ENCODE data around the gene FAM241B.

FAM241B gene, protein sequence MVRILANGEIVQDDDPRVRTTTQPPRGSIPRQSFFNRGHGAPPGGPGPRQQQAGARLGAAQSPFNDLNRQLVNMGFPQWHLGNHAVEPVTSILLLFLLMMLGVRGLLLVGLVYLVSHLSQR

DNA sequence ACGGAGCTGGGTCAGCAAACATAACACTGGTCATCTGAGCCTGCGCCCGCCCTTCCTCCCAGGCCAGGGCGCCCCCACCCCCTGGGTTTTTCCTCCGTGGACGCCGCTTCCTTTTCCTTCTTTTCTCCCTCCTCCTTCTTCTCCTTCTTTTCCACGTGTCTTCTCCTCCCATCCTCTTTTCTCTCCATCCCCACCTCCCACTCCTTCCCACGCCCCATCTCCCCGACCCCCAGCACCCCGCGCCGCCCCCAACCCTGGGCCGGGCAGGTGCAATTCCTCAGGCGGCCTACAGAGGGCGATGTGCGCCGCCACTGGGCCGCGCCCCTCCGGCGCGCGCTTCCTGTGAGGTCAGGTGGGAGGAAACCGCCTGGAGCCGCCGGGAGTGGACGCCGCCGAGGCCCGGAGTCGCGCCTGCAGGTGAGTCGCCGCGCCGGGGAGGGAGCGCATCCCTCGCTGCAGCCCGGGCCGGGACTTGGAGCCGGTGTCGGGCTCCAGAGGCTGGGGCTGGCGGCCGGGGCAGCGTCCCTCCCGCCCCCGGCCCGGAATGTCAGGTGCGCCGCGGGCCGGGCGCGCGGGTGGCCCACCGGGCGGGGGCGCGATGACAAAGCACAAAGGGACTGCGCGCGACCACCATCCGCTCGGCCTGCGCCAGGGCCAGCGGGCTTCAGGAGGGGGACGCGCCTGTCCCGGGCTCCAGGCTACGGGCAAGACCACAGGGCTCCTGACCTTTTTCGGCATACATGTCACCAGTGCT, at the start of gene FAM241B:
TSS of gene FAM241B (plus strand) at position 351 of the 754 bp plus-strand sequence. CDS start 1,497 bp downstream, outside the sequence.
- DNase-seq, result peak; percentile 87

DNA sequence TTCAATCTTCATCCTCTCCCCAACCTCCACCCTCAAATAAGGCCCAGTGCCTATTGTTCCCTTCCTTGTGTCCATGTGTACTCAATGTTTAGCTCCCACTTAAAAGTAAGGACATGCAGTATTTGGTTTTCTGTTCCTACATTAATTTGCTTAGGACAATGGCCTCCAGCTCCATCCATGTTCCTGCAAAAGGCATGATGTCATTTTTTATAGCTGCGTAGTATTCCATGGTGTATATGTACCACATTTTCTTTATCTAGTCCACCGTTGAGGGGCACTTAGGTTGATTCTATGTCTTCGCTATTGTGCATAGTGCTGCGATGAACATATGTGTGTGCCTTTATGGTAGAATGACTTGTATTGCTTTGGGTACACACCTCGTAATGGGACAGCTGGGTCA, 49.6 kb upstream of the FAM241B start:
- no peak for DNase-seq

DNA sequence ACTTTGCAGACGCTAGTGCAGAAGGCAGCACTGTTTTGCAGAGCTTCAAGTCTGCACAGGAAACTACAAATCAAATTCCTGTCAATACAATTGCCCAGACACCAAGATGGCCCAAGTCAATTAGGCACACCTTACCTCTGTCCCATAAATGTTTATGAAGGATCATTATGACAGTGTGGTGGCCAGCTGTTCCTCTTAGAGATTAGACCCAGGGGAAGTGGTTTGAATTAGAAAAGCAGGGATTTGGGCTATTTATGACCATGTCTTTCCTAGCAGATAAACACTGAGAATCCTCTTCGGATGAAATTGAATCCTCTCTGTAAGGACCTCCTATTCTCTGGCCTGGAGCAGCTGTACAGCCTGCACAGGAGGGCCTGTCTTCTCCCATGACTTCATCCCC, 46.9 kb upstream of the FAM241B start:
- no peak for DNase-seq

DNA sequence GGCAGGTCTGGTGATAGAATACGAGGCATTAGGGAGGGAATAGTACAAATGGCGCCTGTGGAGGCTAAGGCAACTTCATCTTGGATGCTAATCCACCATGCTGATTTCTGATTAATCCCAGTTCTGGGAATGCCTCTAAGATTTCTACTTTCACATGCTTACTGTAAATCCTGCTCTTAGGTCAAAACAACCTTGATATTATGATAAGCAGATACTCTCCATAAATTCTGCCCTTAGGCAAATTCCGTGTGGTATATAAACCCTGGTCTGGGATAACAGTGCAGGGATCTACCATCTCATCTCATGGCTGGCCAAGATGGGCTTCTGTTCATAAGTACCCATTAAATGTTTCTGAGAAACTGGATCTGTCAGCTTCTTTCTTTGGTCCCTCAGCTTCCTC, 45.4 kb upstream of the FAM241B start:
- no peak for DNase-seq

DNA sequence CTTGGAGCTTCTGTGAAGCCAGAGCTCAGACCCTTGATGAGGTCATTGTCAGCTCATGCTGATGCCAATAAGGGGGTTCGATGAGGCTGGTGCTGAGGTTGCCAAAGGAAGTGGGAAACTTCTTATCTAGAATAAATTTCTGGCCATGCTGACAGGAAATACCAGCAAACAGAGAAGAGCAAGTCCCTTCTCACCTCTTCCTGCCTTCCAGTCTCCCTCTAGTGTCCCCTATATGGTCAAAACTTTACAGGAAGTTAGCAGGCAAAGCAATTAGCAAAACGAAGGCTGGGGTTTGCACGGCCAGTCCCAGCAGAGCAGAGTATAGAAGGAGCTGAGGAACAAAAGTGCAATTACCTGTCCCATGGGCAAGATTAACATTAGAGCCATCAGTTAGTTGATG, 41.7 kb upstream of the FAM241B start:
- no peak for DNase-seq

DNA sequence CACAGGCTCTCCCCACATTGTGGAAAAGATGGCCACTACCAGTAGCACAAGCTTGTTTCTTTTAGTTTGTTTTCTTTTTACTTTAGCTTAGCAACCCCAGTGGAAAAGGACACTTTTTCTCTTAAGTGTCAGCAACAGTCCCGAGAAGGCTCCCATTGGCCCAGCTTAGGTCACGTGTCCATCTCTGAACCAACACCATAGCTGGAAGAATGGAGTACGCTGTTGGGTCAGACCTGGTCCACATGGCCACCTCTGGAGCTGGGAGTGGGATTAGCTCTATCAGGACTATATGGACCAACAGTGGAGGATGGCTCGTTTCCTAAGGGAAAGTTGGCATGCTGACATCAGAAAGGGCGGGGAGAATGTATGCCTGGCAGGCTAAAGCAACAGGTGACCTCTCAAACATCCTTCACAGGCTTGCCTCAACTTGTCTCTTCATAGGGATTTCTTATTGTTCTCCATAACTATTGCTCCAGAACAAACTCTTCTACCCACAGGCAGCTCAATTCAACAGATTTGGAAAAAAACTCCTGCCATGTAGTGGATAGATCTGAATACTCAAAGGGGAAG, 29.2 kb upstream of the FAM241B start:
- DNase-seq, result no peak

DNA sequence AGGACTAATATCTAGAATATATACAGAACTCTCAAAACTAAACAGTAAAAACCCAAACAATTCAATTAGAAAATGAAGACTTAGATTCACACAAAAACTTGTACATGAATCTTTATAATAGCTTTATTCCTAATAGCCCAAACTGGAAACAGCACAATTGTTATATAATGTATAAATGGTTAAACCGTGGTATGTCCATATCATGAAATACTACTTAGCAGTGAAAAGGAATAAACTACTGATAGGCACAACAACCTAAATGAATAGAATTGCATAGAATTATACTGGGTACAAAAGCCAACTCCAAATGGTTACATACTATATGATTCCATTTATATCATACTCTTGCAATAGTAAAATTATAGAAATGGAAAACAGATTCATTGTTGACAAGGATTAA, 21.0 kb upstream of the FAM241B start:
- DNase-seq, result no peak

DNA sequence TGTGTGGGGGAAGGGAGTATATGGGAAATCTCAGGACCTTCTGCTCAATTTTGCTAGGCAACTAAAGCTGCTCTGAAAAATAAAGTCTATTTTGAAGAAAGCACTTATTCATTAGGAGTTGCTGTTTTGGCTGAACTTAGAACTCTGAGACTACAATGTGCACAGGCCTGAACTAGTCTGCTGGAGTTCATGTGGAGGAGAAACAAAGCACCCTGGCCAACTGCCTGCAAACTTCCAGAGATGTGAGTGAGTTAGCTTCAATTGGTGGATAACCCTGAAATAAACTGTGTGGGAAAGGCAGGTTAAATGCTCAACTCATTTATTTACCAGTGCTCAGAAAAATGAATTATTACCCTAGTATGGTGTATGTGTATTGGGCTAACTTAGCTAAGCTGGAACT, 17.3 kb upstream of the FAM241B start:
- DNase-seq, result no peak

DNA sequence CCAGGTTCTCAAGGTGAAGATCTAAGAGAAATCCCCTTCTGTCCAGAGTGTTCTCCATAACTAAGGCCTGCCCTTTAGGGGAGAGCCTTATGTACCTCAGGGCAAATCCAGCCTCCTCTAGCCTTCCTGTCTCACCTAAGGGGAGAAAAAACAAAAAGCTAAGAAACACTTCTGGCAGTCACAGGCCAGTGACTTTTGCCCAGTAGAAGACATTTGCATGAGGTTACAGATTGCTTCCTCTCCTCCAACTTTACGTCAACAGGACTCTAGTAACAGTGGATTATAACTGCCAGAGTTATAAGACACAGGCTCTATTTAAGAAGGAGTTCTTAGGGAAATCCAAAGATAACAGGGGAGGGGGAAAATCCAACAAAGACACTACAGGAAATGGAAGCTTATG, 15.9 kb upstream of the FAM241B start:
- DNase-seq, result no peak

DNA sequence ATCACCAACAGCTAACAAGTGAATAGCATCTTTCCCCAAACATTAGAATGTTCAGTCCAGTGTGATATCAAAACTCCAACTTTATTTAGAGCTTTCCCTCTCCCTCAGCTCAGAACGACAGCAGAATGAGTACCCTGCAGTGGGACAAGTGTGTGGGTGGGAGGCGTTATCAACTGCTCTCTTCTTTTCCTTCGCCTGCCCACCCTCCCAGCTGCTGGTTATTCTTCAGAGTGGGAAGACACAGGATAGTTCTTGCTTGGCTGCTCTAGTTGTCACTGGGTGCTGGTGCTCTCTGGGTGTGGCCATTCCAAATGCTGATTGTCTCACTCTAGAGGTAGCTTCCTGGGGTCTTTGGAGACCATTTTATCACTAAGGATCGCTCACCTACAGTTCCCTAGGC, 13.7 kb upstream of the FAM241B start:
- DNase-seq, result no peak

DNA sequence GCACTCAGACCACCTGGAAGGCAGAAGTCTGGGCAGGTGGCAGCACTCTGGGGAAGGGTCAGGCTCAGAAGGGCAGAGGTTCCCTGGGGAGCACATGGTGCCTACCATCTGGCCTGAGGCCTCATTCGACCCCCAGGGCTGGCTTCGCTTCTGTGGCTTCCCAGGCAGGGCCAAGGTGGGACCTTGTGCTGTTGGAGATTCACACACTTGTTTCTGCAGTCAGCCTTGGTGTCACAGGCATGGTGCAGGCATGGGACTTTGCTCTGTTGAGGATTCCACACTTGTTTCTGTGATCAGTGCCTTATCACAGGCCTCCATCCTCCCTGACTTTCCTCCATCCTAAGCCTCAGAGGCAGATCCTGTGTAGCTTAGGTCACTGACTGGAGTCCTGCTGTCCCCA, 11.3 kb upstream of the FAM241B start:
- DNase-seq, result no peak

DNA sequence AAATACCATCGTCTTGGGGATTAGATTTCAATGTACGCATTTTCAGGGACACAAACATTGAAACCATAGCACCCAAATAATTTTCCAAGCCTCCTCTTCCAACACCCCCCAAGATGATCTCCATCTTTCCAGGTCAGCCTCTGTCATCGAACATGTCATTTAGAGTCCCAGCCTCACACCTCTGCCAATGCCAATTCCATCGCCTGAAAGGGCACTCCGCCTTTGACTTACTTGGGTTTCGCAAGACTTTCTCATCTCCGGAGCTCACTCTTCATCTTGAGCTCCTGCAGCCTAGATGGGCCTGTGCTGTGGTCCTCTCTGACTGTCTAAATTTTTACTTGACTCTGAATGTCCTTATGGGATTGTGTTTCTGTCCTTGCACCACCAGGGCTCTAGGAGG, 10.4 kb upstream of the FAM241B start:
- no peak for DNase-seq

DNA sequence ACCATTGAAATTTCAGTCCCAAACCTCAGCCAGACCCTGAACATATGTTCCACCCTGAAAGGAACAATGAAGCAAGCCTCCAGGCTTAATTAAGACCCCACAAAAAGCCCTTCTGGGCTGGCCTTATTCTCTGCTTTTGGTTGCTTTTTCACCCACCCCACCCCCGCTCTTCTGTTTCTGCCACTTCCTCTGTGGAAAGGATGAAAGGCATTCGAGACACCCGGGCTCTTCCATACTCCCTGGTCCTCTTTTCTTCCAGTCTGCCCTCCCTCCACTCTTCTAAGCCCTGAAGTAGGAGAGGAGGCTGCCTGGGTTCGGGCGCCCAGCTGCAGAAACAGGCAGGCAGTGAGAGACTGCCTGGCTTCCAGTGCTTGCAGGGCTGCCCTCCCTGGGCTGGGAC, 9.4 kb upstream of the FAM241B start:
- no peak for DNase-seq

DNA sequence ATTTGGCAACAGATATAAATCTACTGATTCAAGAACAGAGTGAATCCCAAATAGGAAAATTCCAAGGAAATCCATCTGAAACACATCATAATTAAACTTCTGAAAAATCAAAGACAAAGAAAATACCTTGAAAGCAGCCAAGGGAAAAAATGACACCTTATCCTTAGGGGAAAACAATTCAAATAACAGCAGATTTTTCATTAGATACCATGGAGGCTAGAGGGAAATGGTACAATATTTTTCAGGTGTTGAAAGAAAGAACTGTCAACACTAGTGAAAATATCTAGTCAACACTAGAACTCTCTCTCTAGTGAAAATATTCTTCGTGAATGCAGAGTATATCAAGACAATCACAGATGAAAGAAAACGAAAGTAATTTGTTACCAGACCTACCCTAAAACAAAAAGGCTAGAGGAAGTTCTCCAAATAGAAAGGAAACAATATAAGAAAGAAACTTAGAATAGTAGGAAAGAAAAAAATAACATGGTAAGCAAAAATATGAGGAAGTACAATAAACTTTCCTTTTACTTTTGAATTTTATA, 5.7 kb upstream of the FAM241B start:
- no peak for DNase-seq

DNA sequence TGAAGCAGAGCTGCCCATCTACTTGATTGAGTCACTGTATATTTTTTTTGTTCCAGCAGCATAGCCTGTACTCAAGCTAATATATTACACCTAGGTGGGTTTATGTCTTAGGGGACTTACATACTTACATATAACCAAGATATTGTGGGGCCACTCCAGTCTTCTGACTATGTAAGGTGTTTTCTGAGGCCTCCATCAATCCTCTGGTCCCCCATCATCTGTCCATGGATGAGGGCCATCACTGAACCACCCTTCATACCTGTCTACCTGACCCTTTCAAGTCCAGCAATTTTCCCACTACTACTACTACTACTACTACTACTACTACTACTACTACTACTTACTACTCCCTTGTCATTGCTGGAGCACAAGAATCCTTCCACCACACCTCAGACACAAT, 3.2 kb upstream of the FAM241B start:
- DNase-seq, result no peak

DNA sequence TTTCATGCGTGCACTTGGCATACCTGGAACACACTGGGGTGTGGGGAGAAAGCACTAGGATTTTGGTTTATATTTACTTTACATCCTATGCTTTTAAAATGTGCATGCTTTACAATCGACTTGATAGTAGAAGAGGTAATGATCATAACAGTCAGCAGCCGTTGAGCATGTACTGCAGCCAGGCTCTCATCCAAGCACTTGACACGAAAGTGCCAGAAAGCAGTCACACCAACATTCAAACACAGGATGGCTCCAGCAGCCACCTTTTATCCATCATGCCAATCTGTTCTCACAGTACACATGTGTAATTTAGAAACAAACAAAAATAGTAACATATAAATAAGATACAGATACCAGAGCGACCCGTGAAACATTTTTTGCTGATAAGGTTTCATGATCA, 1.2 kb upstream of the FAM241B start:
- no peak for DNase-seq

DNA sequence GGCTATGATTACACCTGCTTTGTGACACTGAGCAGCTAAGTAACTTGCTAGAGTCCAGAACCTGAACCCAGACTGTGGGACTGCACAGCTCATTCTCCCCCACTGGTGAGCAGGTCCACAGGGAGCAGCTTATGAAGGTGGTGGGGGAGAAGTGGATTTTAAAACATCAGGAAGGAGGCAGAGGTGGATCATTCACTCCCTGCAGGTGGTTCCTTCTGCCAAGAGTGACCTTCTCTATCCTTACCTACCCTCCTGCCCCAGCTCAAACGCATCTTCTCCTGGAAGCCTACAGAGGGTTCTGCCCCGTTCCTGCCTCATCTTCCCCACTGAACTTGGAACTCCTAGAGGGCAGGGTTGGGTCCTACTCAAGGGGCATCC, 539 bp upstream of the FAM241B start:
- DNase-seq, result no peak

DNA sequence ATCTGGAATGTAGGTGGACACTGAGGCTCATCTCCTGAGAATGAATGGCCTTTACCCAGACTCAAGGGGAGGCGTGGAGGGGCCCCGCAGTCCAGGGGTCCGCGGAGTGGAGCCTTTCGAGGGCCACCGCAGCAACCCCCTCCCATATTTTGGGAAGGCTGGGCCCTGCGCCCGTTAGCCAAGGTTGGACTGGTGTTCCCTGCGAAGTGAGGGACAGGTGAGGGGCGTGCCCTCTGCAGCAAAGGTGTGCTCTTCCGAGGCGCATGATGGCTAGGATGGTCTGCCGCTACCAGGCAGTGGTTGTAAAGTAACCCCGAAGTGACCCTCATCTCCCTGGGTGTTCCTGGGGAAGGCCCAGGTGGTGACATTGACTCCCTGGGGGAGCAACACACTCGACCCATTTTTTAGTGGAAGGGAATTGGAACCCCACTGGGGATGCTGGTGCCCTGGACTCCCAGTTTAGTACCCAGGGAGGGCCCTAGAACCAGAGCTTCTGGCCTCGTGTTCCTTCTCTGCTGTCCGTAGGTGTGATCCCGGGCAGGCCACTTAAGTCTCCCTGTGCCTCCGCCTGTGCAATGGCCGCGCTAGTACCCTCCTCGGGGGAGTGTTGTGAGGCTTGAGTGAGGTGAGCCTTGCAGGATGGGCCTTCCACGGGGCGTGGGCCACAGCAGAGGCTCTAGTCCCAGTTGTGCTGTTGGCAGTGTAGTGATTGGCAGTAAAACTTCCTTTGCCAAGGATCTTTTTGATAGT, 779 bp downstream of the FAM241B start:
- no peak for DNase-seq

DNA sequence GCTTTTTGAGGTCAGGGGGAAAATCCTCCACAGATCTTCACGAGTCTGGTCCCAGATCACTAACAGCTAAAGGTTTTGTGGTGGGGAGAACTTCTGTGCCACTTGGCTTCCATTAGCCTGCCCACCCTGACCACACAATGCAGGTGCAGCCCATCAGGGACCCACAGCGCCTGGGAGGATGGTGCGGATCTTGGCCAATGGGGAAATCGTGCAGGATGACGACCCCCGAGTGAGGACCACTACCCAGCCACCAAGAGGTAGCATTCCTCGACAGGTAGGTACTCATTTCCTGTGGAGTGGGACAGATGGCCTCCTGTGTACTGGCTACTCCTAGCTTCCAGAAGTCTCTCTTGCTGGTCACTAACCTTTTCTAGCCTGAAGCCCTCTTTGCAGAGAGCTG, 1.5 kb downstream of the FAM241B start:
- no peak for DNase-seq

DNA sequence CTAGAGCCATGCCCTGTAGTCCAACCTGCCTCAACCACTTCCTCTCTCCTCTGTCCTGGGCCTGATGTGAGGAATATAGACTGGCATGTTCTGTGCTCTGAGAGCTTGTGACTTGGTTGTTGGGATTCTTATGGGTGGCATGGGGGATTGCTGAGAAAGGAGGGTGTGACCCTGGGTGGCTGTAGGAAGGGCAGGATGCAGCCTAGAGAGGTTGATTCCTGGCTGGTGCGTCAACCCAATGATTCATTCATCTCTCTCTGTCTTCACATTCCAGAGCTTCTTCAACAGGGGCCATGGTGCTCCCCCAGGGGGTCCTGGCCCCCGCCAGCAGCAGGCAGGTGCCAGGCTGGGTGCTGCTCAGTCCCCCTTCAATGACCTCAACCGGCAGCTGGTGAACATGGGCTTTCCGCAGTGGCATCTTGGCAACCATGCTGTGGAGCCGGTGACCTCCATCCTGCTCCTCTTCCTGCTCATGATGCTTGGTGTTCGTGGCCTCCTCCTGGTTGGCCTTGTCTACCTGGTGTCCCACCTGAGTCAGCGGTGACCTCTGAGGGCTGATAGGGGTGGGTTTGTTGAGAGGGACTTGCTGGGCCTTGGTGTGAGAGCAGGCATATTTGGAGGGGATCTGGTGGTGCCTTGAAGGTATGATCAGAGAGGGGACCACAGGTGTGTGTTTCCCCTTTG, 2.6 kb downstream of the FAM241B start:
- DNase-seq, result no peak

DNA sequence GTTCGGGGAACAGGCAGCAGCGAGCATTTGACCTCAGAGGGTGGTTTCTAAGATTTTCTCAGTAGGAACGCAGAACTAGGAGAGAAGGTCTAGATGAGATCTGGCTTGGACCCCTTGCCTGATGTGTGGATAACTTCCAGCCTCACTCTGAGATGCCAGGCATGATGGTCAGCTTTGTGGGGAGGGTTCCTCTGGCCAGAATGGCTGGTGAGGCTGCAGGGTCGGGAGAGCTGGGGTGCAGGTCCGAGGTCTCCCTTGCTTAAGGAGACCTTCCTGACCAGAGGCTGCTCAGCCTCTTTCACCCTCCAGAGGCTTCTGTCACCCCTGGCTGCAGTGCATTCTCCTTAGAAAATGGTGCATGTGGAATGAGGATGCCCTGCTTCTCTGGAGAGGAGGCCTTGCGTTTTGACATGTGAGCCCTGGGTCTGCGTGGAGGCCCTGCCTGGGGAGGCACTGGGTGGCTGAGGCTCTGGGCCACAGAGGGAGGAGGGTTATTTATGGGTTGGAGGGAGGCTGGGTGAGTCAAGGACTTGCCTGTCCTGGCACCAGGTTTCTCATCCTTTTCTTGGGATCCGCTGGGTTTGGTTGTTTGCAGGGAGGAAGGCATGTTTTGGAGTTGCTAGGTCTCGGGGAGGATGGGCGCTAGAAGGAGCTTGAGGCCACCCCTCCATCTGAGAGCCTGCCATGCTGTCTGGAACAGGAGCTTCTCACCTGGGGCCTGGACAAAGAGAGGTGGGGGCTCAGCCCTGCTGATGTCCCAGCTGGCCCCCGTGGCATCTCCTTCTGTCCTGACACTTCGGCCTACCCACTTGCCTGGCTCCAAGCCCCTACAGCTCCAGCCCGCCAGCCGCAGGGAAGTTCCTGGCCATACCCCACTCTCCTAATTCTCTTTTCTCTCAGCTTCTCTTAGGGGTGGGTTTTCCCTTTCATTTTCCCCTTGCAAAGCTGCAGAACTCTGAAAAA, 3.9 kb downstream of the FAM241B start:
- no peak for DNase-seq

All from eye (tissue), 1 donor.